ENCODE measurements around the gene NEUROD2. TPM values are rescaled to one million over a fixed set of nuclear protein-coding genes. Genes with fewer than 3 reads are reported as not detected.

The NEUROD2 gene
- polyA plus RNA-seq, 1 donor from 2014 or later, result not detected

DNA sequence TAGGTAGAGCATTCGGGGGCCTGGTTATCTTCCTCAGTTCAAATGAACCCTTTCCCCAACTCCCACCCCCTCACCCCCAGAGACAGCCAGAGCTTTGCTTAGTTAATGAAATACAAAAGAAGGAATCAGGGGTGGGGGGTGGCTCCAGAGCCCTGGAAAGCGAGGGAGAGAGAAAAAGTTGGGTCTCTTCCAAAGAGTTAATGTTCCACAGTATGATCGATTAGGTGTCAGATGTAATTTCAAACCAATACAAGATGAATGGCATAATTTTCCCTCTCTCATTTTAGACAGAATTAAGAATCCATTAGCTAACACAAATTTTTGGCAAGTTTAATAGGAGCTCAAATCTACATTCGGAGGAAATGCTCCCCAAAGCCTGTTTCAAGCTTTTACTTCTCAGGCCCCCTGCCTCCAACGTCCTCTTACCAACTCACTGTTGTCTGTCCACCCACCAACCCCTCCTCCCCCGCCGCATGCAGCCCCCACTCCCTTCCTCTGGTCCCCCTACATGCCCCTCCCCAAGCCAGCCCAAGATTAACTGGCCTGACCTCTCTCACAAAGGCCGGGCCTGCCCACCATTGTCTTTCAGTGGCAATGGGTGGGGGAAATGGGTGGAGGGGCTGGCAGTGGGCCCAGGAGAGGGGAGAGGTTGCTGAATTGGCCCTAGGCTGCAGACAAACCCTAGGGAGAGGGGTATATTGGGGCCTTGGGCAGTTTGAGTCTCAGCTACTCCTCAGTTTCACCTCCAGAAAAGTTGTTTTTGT, 28.2 kb downstream of the NEUROD2 start:
- Histone ChIP-seq H3K27ac (ENCODE audit: low read length) (no peak overlapping the region), H2AFZ (ENCODE audit: low read depth, low read length) (no peak overlapping the region), H3K79me2 (replicated peaks; ENCODE audit: insufficient read depth, low read length) (no peaks in the 10 kb centered on the region), H3K4me2 (ENCODE audit: low read length) (no peak overlapping the region), H3K9me3 (ENCODE audit: low read length) (no peaks in the 10 kb centered on the region), H3K27me3 (ENCODE audit: insufficient read depth, low read depth, low read length) (no peaks in the 10 kb centered on the region), H3K4me3 (ENCODE audit: low read length) (no peak overlapping the region), H3K9me2 (ENCODE audit: insufficient read depth, low read length) (no peaks in the 10 kb centered on the region), H4K20me1 (ENCODE audit: insufficient read depth) (no peaks in the 10 kb centered on the region), H3K9ac (ENCODE audit: low read length) (no peak overlapping the region), H3F3A (ENCODE audit: insufficient read depth, low read length, poor library complexity, severe bottlenecking) (no peaks in the 10 kb centered on the region), H3K36me3 (ENCODE audit: insufficient read depth, low read length) (no peaks in the 10 kb centered on the region)
- TF ChIP-seq MXI1 (conservative IDR thresholded peaks at IDR 0.05; ENCODE audit: poor library complexity, severe bottlenecking) (no peak), EZH2 (IDR thresholded peaks at IDR 0.05; ENCODE audit: borderline replicate concordance, insufficient read depth, low read length, poor library complexity, severe bottlenecking) (no peak), RAD21 (conservative IDR thresholded peaks at IDR 0.05) (no peak), SMC3 (conservative IDR thresholded peaks at IDR 0.05; ENCODE audit: poor library complexity) (no peak), POLR2AphosphoS5 (IDR thresholded peaks at IDR 0.05) (no peak), EP300 (conservative IDR thresholded peaks at IDR 0.05; ENCODE audit: poor library complexity, severe bottlenecking) (no peak), TAF1 (IDR thresholded peaks at IDR 0.05; ENCODE audit: low read depth) (no peak)
- TF ChIP-seq, protein P1, sequence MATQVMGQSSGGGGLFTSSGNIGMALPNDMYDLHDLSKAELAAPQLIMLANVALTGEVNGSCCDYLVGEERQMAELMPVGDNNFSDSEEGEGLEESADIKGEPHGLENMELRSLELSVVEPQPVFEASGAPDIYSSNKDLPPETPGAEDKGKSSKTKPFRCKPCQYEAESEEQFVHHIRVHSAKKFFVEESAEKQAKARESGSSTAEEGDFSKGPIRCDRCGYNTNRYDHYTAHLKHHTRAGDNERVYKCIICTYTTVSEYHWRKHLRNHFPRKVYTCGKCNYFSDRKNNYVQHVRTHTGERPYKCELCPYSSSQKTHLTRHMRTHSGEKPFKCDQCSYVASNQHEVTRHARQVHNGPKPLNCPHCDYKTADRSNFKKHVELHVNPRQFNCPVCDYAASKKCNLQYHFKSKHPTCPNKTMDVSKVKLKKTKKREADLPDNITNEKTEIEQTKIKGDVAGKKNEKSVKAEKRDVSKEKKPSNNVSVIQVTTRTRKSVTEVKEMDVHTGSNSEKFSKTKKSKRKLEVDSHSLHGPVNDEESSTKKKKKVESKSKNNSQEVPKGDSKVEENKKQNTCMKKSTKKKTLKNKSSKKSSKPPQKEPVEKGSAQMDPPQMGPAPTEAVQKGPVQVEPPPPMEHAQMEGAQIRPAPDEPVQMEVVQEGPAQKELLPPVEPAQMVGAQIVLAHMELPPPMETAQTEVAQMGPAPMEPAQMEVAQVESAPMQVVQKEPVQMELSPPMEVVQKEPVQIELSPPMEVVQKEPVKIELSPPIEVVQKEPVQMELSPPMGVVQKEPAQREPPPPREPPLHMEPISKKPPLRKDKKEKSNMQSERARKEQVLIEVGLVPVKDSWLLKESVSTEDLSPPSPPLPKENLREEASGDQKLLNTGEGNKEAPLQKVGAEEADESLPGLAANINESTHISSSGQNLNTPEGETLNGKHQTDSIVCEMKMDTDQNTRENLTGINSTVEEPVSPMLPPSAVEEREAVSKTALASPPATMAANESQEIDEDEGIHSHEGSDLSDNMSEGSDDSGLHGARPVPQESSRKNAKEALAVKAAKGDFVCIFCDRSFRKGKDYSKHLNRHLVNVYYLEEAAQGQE (IDR thresholded peaks at IDR 0.05; ENCODE audit: borderline replicate concordance), result no peak
- TF ChIP-seq, protein P2, sequence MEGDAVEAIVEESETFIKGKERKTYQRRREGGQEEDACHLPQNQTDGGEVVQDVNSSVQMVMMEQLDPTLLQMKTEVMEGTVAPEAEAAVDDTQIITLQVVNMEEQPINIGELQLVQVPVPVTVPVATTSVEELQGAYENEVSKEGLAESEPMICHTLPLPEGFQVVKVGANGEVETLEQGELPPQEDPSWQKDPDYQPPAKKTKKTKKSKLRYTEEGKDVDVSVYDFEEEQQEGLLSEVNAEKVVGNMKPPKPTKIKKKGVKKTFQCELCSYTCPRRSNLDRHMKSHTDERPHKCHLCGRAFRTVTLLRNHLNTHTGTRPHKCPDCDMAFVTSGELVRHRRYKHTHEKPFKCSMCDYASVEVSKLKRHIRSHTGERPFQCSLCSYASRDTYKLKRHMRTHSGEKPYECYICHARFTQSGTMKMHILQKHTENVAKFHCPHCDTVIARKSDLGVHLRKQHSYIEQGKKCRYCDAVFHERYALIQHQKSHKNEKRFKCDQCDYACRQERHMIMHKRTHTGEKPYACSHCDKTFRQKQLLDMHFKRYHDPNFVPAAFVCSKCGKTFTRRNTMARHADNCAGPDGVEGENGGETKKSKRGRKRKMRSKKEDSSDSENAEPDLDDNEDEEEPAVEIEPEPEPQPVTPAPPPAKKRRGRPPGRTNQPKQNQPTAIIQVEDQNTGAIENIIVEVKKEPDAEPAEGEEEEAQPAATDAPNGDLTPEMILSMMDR (IDR thresholded peaks at IDR 0.05; ENCODE audit: poor library complexity, severe bottlenecking), result no peak

DNA sequence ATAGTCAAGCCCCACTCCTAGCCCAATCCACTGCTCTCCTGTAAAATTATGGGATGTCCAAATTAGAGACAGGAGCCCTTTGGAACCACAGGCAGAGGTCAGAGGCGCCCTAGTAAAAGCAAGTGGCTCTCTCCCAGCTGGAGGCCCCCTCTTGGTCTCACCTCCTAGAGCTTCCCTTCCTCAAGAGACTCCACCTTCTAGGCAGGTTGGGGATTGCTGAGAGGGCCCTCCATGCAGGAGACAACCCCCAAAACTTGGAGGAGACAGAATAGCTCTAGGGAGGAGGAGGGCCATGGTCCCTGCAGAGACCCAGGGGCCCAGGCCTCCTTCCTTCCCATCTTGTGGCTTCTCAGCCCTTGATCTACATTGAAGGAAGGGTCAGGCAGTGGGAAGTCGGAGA, 29.4 kb downstream of the NEUROD2 start:
- no peak overlapping the region for H3K27ac ChIP-seq (ENCODE audit: low read length)
- H3K79me2 ChIP-seq (replicated peaks; ENCODE audit: insufficient read depth, low read length), result no peaks in the 10 kb centered on the region
- H3K4me2 ChIP-seq (ENCODE audit: low read length), result no peak overlapping the region
- H3K9me2 ChIP-seq (ENCODE audit: insufficient read depth, low read length), result no peaks in the 10 kb centered on the region
- H3K4me3 ChIP-seq (ENCODE audit: low read length), result no peak overlapping the region
- no peaks in the 10 kb centered on the region for H4K20me1 ChIP-seq (ENCODE audit: insufficient read depth)
- no peaks in the 10 kb centered on the region for H3F3A ChIP-seq (ENCODE audit: insufficient read depth, low read length, poor library complexity, severe bottlenecking)
- no peak overlapping the region for H3K9ac ChIP-seq (ENCODE audit: low read length)
- H3K27me3 ChIP-seq (ENCODE audit: insufficient read depth, low read depth, low read length), result no peaks in the 10 kb centered on the region
- H3K9me3 ChIP-seq (ENCODE audit: low read length), result no peaks in the 10 kb centered on the region
- H2AFZ ChIP-seq (ENCODE audit: low read depth, low read length), result no peak overlapping the region
- TF ChIP-seq, protein P2 (IDR thresholded peaks at IDR 0.05; ENCODE audit: poor library complexity, severe bottlenecking), result no peak
- TF ChIP-seq, protein P1 (IDR thresholded peaks at IDR 0.05; ENCODE audit: borderline replicate concordance), result no peak
- TF ChIP-seq TAF1 (IDR thresholded peaks at IDR 0.05; ENCODE audit: low read depth) (no peak), POLR2AphosphoS5 (IDR thresholded peaks at IDR 0.05) (no peak), RAD21 (conservative IDR thresholded peaks at IDR 0.05) (no peak), MXI1 (conservative IDR thresholded peaks at IDR 0.05; ENCODE audit: poor library complexity, severe bottlenecking) (no peak), EP300 (conservative IDR thresholded peaks at IDR 0.05; ENCODE audit: poor library complexity, severe bottlenecking) (no peak), SMC3 (conservative IDR thresholded peaks at IDR 0.05; ENCODE audit: poor library complexity) (no peak), EZH2 (IDR thresholded peaks at IDR 0.05; ENCODE audit: borderline replicate concordance, insufficient read depth, low read length, poor library complexity, severe bottlenecking) (no peak)
- H3K36me3 ChIP-seq (ENCODE audit: insufficient read depth, low read length), result no peaks in the 10 kb centered on the region

Measured in neural cell (in vitro differentiated cells).